ENCODE measurements around the gene OR6N1. TPM values are rescaled to one million over a fixed set of nuclear protein-coding genes. Genes with fewer than 3 reads are reported as not detected.

The OR6N1 gene
- total RNA-seq, 1 experiment from 2014 or later: not detected

- ChIA-PET RAD21 (ENCODE audit: low non-redundant PET in 1 of 2, low total read pairs in 2 of 2, uncharacterized antibody in 2 of 2, unreplicated experiment in 2 of 2) (no interaction called here), CTCF (no interaction called here), POLR2A (no interaction called here)
- H4K20me1 ChIP-seq (ENCODE audit: insufficient read depth): no peaks in the 10 kb centered on the region
- H2AFZ ChIP-seq (ENCODE audit: low read depth, low read length, poor library complexity, severe bottlenecking): no peak overlapping the region
- TF ChIP-seq POLR2A (IDR thresholded peaks at IDR 0.05; ENCODE audit: borderline replicate concordance, extremely low read depth, insufficient read depth, insufficient read length): no peak
- TF ChIP-seq ZFX (IDR thresholded peaks at IDR 0.05): no peak
- TF ChIP-seq, protein P1, sequence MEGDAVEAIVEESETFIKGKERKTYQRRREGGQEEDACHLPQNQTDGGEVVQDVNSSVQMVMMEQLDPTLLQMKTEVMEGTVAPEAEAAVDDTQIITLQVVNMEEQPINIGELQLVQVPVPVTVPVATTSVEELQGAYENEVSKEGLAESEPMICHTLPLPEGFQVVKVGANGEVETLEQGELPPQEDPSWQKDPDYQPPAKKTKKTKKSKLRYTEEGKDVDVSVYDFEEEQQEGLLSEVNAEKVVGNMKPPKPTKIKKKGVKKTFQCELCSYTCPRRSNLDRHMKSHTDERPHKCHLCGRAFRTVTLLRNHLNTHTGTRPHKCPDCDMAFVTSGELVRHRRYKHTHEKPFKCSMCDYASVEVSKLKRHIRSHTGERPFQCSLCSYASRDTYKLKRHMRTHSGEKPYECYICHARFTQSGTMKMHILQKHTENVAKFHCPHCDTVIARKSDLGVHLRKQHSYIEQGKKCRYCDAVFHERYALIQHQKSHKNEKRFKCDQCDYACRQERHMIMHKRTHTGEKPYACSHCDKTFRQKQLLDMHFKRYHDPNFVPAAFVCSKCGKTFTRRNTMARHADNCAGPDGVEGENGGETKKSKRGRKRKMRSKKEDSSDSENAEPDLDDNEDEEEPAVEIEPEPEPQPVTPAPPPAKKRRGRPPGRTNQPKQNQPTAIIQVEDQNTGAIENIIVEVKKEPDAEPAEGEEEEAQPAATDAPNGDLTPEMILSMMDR (IDR thresholded peaks at IDR 0.05 in 2 of 3, conservative IDR thresholded peaks at IDR 0.05 in 1 of 3; ENCODE audit: borderline replicate concordance in 1 of 3, insufficient read depth in 1 of 3, low read depth in 2 of 3, low read length in 2 of 3): no peak
- TF ChIP-seq EZH2 (IDR thresholded peaks at IDR 0.05): no peak
- TF ChIP-seq POLR2AphosphoS5 (IDR thresholded peaks at IDR 0.05; ENCODE audit: low read depth, low read length): no peak
- TF ChIP-seq CEBPB (IDR thresholded peaks at IDR 0.05; ENCODE audit: low read depth): no peak
- TF ChIP-seq EGR1 (IDR thresholded peaks at IDR 0.05; ENCODE audit: low read depth): no peak
- no peak for TF ChIP-seq SIN3A (IDR thresholded peaks at IDR 0.05; ENCODE audit: low read depth)
- H3K9me3 ChIP-seq (ENCODE audit: control insufficient read depth in 1 of 2, insufficient read depth in 1 of 2, low read depth in 1 of 2, low read length in 2 of 2): no peaks in the 10 kb centered on the region
- intact Hi-C loops (cut with micrococcal nuclease): no loop called here
- no peaks in the 10 kb centered on the region for H3K4me1 ChIP-seq (ENCODE audit: control insufficient read depth in 1 of 2, insufficient read depth in 2 of 2, low read length in 2 of 2)
- ATAC-seq (no peak), DNase-seq (ENCODE audit: low read depth, low spot score) (no peak)
- no TSS peak for BruUV-seq (replicated peaks)
- no peaks in the 10 kb centered on the region for H3K27me3 ChIP-seq (ENCODE audit: insufficient read depth, low read length)
- no peak overlapping the region for H3K27ac ChIP-seq (ENCODE audit: low read depth, low read length)
- H3K9me2 ChIP-seq (ENCODE audit: insufficient read depth): no peaks in the 10 kb centered on the region
- no peak overlapping the region for H3K4me2 ChIP-seq (ENCODE audit: low read length)
- H3K4me3 ChIP-seq (replicated peaks in 1 of 2; ENCODE audit: low read depth in 1 of 2, low read length in 2 of 2): no peak overlapping the region
- no peaks in the 10 kb centered on the region for H3K79me2 ChIP-seq (ENCODE audit: insufficient read depth, low read length)
- no peaks in the 10 kb centered on the region for H3K36me3 ChIP-seq (ENCODE audit: control insufficient read depth in 1 of 2, insufficient read depth in 2 of 2, low read length in 2 of 2)
- H3K9ac ChIP-seq (ENCODE audit: low read length): no peak overlapping the region
Observed at GRCh38 chr1:158735848-158736247, 36.1 kb downstream of the OR6N1 start.

DNA sequence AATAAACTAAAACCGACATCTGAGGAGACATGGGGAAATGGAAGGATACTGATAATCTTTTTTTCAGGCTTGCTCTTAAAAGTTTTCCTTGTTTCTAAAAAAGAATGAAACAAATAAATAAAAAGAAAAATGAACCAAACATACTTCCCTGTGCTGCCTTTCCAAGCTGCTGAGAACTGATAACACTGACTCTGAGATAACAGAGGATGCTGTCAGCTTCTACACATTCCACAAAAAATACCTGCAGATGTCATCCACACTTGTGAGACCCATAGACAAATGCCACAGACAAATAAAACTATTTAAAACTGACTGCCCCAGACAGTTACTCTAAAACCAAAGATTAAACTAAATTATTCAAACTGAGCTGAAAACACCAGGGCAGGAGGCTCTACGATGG is 39.5 kb downstream of the OR6N1 start:
- H3K79me2 ChIP-seq (ENCODE audit: insufficient read depth, low read length): no peaks in the 10 kb centered on the region
- no peaks in the 10 kb centered on the region for H4K20me1 ChIP-seq (ENCODE audit: insufficient read depth)
- H3K4me2 ChIP-seq (ENCODE audit: low read length): no peak overlapping the region
- DNase-seq (ENCODE audit: low read depth, low spot score) (no peak), ATAC-seq (no peak)
- no TSS peak for BruUV-seq (replicated peaks)
- POLR2A ChIA-PET: no interaction called here
- no peaks in the 10 kb centered on the region for H3K4me1 ChIP-seq (ENCODE audit: control insufficient read depth in 1 of 2, insufficient read depth in 2 of 2, low read length in 2 of 2)
- no peak for TF ChIP-seq CBX3 (IDR thresholded peaks at IDR 0.05; ENCODE audit: low read depth)
- no peak for TF ChIP-seq EGR1 (IDR thresholded peaks at IDR 0.05; ENCODE audit: low read depth)
- no peak for TF ChIP-seq SRF (IDR thresholded peaks at IDR 0.05; ENCODE audit: low read depth)
- no peak for TF ChIP-seq ZNF274 (IDR thresholded peaks at IDR 0.05; ENCODE audit: low read depth, low read length)
- TF ChIP-seq ZFX (IDR thresholded peaks at IDR 0.05): no peak
- TF ChIP-seq JUND (IDR thresholded peaks at IDR 0.05): no peak
- TF ChIP-seq, protein P1 (IDR thresholded peaks at IDR 0.05 in 2 of 3, conservative IDR thresholded peaks at IDR 0.05 in 1 of 3; ENCODE audit: borderline replicate concordance in 1 of 3, insufficient read depth in 1 of 3, low read depth in 2 of 3, low read length in 2 of 3): no peak
- TF ChIP-seq EZH2phosphoT487 (IDR thresholded peaks at IDR 0.05; ENCODE audit: borderline replicate concordance): no peak
- TF ChIP-seq YY1 (IDR thresholded peaks at IDR 0.05; ENCODE audit: extremely low read depth, insufficient replicate concordance, low read depth, low read length): no peak
- CTCF ChIA-PET: no interaction called here
- no peak overlapping the region for H3K4me3 ChIP-seq (replicated peaks in 1 of 2; ENCODE audit: low read depth in 1 of 2, low read length in 2 of 2)
- H2AFZ ChIP-seq (ENCODE audit: low read depth, low read length, poor library complexity, severe bottlenecking): no peak overlapping the region
- H3K9me3 ChIP-seq (ENCODE audit: control insufficient read depth in 1 of 2, insufficient read depth in 1 of 2, low read depth in 1 of 2, low read length in 2 of 2): no peaks in the 10 kb centered on the region
- intact Hi-C loops (cut with micrococcal nuclease): no loop called here
- no peaks in the 10 kb centered on the region for H3K36me3 ChIP-seq (ENCODE audit: control insufficient read depth in 1 of 2, insufficient read depth in 2 of 2, low read length in 2 of 2)
- H3K27me3 ChIP-seq (ENCODE audit: insufficient read depth, low read length): no peaks in the 10 kb centered on the region
- H3K9me2 ChIP-seq (ENCODE audit: insufficient read depth): no peaks in the 10 kb centered on the region
- RAD21 ChIA-PET (ENCODE audit: low non-redundant PET in 1 of 2, low total read pairs in 2 of 2, uncharacterized antibody in 2 of 2, unreplicated experiment in 2 of 2): no interaction called here
- H3K9ac ChIP-seq (ENCODE audit: low read length): no peak overlapping the region
- H3K27ac ChIP-seq (ENCODE audit: low read depth, low read length): no peak overlapping the region
